Measurements from ENCODE around the gene TMPRSS3.

TMPRSS3 gene

DNA sequence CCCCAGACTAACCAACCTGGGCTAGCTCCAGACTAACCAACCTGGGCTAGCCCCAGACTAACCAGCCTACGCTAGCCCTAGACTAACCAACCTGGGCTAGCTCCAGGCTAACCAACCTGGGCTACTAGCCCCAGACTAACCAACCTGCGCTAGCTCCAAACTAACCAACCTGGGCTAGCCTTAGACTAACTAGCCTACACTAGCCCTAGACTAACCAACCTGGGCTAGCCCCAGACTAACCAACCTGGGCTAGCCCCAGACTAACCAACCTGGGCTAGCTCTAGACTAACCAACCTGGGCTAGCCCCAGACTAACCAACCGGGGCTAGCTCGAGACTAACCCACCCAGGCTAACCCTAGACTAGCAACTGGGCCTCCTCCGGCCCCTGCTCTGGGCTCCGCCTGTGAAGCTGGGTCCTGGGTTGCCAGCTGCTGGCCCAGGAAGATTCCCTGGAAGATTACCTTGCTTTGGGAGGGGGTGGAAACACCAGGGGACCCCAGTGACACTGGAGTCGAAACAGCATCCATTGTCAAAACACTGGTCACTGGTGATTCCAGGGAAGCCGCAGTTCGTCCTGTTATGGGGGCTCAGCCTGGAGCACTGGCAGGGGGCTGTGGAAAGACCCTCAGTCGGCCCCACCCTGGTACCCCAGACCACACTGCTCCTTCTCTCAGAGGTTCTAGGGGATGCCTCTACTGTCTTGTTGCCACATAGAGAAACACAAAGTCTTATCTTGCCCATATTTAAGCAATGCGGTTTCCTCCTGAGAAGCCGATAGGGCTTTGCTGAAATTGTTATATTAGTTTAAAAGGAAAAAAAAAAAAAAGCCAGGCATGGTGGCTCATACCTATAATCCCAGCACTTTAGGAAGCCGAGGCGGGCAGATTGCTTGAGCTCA, 46.2 kb downstream of the TMPRSS3 start:
- Histone ChIP-seq H3K27ac (no peak overlapping the region), H3K4me3 (no peak overlapping the region)
- DNase-seq (ENCODE audit: low spot score): peak; percentile 66
- TF ChIP-seq, protein P1, sequence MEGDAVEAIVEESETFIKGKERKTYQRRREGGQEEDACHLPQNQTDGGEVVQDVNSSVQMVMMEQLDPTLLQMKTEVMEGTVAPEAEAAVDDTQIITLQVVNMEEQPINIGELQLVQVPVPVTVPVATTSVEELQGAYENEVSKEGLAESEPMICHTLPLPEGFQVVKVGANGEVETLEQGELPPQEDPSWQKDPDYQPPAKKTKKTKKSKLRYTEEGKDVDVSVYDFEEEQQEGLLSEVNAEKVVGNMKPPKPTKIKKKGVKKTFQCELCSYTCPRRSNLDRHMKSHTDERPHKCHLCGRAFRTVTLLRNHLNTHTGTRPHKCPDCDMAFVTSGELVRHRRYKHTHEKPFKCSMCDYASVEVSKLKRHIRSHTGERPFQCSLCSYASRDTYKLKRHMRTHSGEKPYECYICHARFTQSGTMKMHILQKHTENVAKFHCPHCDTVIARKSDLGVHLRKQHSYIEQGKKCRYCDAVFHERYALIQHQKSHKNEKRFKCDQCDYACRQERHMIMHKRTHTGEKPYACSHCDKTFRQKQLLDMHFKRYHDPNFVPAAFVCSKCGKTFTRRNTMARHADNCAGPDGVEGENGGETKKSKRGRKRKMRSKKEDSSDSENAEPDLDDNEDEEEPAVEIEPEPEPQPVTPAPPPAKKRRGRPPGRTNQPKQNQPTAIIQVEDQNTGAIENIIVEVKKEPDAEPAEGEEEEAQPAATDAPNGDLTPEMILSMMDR (IDR thresholded peaks at IDR 0.05): no peak

DNA sequence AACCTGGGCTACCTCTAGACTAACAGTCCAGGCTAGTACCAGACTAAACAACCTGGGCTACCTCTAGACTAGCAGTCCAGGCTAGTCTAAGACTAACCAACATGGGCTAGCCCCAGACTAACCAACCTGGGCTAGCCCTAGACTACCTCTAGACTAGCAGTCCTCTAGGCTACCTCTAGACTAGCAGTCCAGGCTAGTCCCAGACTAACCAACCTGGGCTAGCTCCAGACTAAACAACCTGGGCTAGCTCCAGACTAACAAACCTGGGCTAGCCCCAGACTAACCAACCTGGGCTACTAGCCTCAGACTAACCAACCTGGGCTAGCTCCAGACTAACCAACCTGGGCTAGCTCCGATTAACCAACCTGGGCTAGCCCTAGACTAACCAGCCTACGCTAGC, 47.1 kb downstream of the TMPRSS3 start:
- TF ChIP-seq, protein P1 (IDR thresholded peaks at IDR 0.05): no peak
- no peak for DNase-seq (ENCODE audit: low spot score)
- H3K4me3 ChIP-seq: no peak overlapping the region

DNA sequence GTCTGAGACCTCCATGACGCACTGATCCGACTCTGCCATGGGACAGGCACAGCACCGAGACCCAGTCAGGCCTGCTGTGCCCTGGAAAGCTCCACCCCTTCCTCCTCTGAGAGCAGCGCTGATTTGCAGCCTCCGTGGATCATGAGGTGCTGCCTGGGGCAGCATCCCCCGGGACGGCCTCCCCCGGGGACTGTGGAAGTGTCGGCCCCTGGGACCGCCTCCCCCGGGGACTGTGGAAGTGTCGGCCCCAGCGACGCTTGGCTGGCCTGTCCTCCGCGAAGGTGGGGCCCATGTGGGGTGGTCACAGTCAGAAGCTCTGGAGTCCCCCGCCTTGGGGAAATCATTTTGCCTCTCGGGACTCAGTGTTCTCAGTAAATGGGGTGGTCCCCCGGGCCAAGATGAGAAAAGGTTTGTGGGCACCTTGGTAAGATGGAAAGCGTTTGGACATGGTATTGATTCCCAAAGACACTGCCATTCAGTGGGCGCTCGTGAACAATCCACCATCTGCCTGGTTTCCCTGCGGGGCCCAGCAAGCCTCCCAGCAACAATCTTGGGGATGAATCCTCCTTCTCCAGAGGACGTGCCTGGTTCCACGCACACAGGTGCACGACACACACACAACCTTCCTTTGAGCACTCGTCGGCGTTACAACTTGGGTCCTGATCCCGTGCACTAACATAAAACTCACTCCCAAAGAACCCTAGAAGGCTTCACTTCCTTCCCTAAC, 48.1 kb downstream of the TMPRSS3 start:
- TF ChIP-seq, protein P1 (IDR thresholded peaks at IDR 0.05): no peak
- H3K27ac ChIP-seq: no peak overlapping the region
- H3K4me3 ChIP-seq: no peak overlapping the region
- DNase-seq (ENCODE audit: low spot score): peak; percentile 68

More for the DNA sequence above, 47.1 kb downstream of the TMPRSS3 start:
- H3K27ac ChIP-seq: no peak overlapping the region

DNA sequence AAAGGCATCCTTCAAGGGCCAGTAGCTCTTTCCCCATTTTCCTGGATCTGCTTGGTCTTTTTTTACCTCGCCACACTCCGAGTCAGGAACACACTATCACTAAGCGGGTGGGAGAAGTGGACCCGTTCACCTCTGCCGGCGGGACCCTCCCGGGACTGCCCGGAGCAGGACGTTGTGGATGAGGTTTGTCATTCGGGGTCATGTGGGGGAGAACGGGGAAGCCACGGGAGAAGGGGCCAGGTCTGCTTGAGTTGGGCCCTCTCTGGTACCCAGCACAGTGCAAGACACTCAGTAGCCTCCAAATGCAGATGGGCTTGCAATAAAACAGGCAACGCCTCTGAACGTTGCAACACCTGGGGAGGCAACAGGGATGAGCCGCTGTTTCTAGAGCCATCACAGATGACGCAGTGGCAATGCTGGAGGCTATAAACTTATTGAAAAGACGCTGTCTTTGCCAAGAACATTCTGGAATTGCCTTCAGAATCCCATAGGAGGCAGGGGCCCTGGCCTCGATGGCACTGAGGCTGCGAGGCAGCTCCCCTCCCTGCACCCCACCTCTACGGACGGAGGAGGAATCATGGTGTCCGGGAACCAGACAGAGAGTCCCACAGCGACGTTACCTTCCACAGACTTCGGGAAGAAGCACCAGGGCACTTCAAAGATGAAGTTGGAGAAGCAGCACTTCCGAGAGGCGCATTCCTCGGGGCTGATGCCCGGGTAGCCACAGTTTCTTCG, 48.8 kb downstream of the TMPRSS3 start:
- H3K4me3 ChIP-seq: no peak overlapping the region
- DNase-seq (ENCODE audit: low spot score): peak; percentile 65
- no peak overlapping the region for H3K27ac ChIP-seq
- TF ChIP-seq, protein P1 (IDR thresholded peaks at IDR 0.05): no peak

DNA sequence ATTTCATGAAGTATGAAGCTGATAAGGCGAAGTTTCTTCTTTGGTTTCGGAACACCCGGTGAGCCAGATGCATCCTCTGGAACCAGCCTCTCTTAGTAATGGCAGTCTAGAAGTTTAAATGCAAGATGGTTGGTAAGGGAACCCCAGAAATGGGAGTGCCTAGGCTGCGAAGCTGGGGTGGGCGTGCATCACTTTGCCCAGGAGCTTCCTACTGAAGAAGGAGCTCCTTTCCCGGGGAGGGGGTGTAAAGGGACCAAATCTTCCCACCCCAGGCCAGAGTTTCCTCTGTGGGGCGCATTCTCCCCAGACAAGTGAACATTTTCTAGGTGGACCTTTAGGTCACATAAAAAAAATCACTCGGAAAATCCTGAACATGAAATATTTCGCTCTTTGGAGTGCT, 49.4 kb downstream of the TMPRSS3 start:
- Histone ChIP-seq H3K4me3 (no peak overlapping the region), H3K27ac (no peak overlapping the region)
- TF ChIP-seq, protein P1 (IDR thresholded peaks at IDR 0.05): no peak
- peak; percentile 22 for DNase-seq (ENCODE audit: low spot score)

DNA sequence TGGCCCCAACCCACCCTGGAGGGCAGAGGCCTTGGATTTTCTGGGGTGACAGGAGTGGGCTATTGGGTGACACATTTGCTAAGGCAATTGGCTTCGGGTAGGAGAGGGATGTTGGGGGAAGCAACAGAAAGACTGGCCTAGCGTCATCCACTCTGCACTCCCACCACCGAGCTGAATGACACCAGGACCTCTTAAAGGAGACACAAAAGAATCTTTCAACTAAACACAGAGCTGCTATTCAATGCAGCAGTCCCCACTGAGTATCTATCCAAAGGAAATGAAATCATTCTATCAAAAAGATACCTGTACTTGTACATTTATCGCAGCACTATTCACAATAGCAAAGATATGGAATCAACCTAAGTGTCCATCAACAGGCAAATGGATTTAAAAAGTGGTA, 51.2 kb downstream of the TMPRSS3 start:
- no peak for DNase-seq (ENCODE audit: low spot score)
- Histone ChIP-seq H3K27ac (no peak overlapping the region), H3K4me3 (no peak overlapping the region)
- TF ChIP-seq, protein P1 (IDR thresholded peaks at IDR 0.05): no peak
